ENCODE results near the gene PKD2. TPM values are rescaled to one million over a fixed set of nuclear protein-coding genes. Genes with fewer than 3 reads are reported as not detected.
A peak's percentile ranks its signal among the peaks of the same experiment; 100 is the strongest.

The PKD2 gene
- polyA plus RNA-seq, 1 donor, result 31.2 TPM

GRCh38 chr4:88006956-88007303, 505 bp upstream of the PKD2 start:
- no peaks in the 10 kb centered on the region for H3K36me3 ChIP-seq (ENCODE audit: control insufficient read depth, insufficient read depth, low read length)
- H3K27ac ChIP-seq (ENCODE audit: low read length), result peak overlapping the region; percentile 30
- DNase-seq, result no peak
- peaks cover 10% of the 10 kb centered on the region for H3K4me1 ChIP-seq (ENCODE audit: control insufficient read depth, insufficient read depth, low read length)
- peaks cover 10% of the 10 kb centered on the region for H3K27me3 ChIP-seq (ENCODE audit: control insufficient read depth, insufficient read depth, low read length)
- peak overlapping the region; percentile 45 for H3K4me3 ChIP-seq (ENCODE audit: low read length)
- no peaks in the 10 kb centered on the region for H3K9me3 ChIP-seq (ENCODE audit: control insufficient read depth, low read depth, low read length)
- no CpG with 5 or more reads among the region's 10 CpGs for WGBS (ENCODE audit: insufficient coverage, low lambda C conversion rate)

GRCh38 chr4:88008122-88008742, 797 bp downstream of the PKD2 start:
- peak overlapping the region; percentile 44 for H3K27ac ChIP-seq (ENCODE audit: low read length)
- WGBS (ENCODE audit: insufficient coverage, low lambda C conversion rate), result no CpG with 5 or more reads among the region's 51 CpGs
- DNase-seq, result peak; percentile 12 to 57

GRCh38 chr4:88008743-88009171, 1.3 kb downstream of the PKD2 start:
- Histone ChIP-seq H3K36me3 (ENCODE audit: control insufficient read depth, insufficient read depth, low read length) (no peaks in the 10 kb centered on the region), H3K4me1 (ENCODE audit: control insufficient read depth, insufficient read depth, low read length) (peaks cover 10% of the 10 kb centered on the region), H3K27me3 (ENCODE audit: control insufficient read depth, insufficient read depth, low read length) (peaks cover 10% of the 10 kb centered on the region), H3K9me3 (ENCODE audit: control insufficient read depth, low read depth, low read length) (no peaks in the 10 kb centered on the region), H3K27ac (ENCODE audit: low read length) (no peak overlapping the region), H3K4me3 (ENCODE audit: low read length) (peak overlapping the region; percentile 53)
- WGBS (ENCODE audit: insufficient coverage, low lambda C conversion rate), result 34% methylated on average over 3 of the region's 5 CpGs
- DNase-seq, result no peak

More at GRCh38 chr4:88008122-88008742, 797 bp downstream of the PKD2 start:
- H3K4me1 ChIP-seq (ENCODE audit: control insufficient read depth, insufficient read depth, low read length), result peaks cover 10% of the 10 kb centered on the region
- H3K36me3 ChIP-seq (ENCODE audit: control insufficient read depth, insufficient read depth, low read length), result no peaks in the 10 kb centered on the region
- peak overlapping the region; percentile 53 for H3K4me3 ChIP-seq (ENCODE audit: low read length)
- H3K27me3 ChIP-seq (ENCODE audit: control insufficient read depth, insufficient read depth, low read length), result peaks cover 10% of the 10 kb centered on the region
- H3K9me3 ChIP-seq (ENCODE audit: control insufficient read depth, low read depth, low read length), result no peaks in the 10 kb centered on the region

DNA sequence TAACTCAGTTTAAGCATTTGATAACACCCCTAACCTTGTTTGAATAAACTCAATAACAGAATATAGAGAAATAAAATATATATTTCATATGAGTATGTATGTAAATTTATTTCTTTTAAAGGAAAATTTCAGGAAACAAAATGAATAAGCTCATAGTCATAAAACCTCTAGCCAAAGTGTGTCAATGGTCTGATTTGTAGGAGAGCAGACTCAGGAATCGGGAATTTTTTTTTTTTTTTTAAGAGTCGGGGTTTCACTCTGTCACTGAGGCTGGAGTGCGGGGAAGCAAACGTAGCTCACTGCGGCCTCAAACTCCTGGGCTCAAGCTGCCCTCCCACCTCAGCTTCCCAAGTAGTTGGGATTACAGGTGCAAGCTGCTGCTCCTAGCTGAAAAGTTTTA, 2.4 kb downstream of the PKD2 start:
- no peak overlapping the region for H3K4me3 ChIP-seq (ENCODE audit: low read length)
- no CpG with 5 or more reads among the region's 5 CpGs for WGBS (ENCODE audit: insufficient coverage, low lambda C conversion rate)

GRCh38 chr4:88010966-88011365, 3.5 kb downstream of the PKD2 start:
- H3K4me3 ChIP-seq (ENCODE audit: low read length), result no peak overlapping the region
- no peak for DNase-seq
- WGBS (ENCODE audit: insufficient coverage, low lambda C conversion rate), result 63% methylated on average over 1 of the region's 2 CpGs
- no peak overlapping the region for H3K27ac ChIP-seq (ENCODE audit: low read length)
- peaks cover 5% of the 10 kb centered on the region for H3K27me3 ChIP-seq (ENCODE audit: control insufficient read depth, insufficient read depth, low read length)
- H3K9me3 ChIP-seq (ENCODE audit: control insufficient read depth, low read depth, low read length), result no peaks in the 10 kb centered on the region
- peaks cover 10% of the 10 kb centered on the region for H3K4me1 ChIP-seq (ENCODE audit: control insufficient read depth, insufficient read depth, low read length)
- H3K36me3 ChIP-seq (ENCODE audit: control insufficient read depth, insufficient read depth, low read length), result no peaks in the 10 kb centered on the region

More for the DNA sequence above, 2.4 kb downstream of the PKD2 start:
- DNase-seq, result no peak
- peaks cover 10% of the 10 kb centered on the region for H3K4me1 ChIP-seq (ENCODE audit: control insufficient read depth, insufficient read depth, low read length)
- peaks cover 5% of the 10 kb centered on the region for H3K27me3 ChIP-seq (ENCODE audit: control insufficient read depth, insufficient read depth, low read length)
- H3K9me3 ChIP-seq (ENCODE audit: control insufficient read depth, low read depth, low read length), result no peaks in the 10 kb centered on the region
- no peak overlapping the region for H3K27ac ChIP-seq (ENCODE audit: low read length)
- H3K36me3 ChIP-seq (ENCODE audit: control insufficient read depth, insufficient read depth, low read length), result no peaks in the 10 kb centered on the region

DNA sequence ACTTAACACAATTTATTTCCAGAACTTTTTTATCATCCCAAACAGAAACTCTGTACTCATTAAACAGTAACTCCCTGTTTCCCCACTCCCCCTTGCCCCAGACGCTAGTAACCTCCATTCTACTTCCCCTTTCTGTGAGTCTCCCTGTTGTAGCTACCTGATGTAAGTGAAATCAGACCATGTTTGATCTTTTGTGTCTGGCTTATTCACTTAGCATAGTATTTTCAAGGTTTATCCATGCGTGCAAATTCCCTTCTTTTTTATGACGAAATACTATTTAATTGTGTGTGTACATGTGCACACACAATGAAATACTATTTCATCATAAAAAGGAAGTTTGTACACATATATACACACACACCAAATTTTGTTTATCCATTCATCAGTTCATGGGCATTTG, 5.2 kb downstream of the PKD2 start:
- H3K4me1 ChIP-seq (ENCODE audit: control insufficient read depth, insufficient read depth, low read length), result peaks cover 5% of the 10 kb centered on the region
- no peaks in the 10 kb centered on the region for H3K36me3 ChIP-seq (ENCODE audit: control insufficient read depth, insufficient read depth, low read length)
- DNase-seq, result no peak
- H3K9me3 ChIP-seq (ENCODE audit: control insufficient read depth, low read depth, low read length), result no peaks in the 10 kb centered on the region
- no peaks in the 10 kb centered on the region for H3K27me3 ChIP-seq (ENCODE audit: control insufficient read depth, insufficient read depth, low read length)
- no peak overlapping the region for H3K4me3 ChIP-seq (ENCODE audit: low read length)
- WGBS (ENCODE audit: insufficient coverage, low lambda C conversion rate), result 80% methylated on average over 3 of the region's 3 CpGs
- H3K27ac ChIP-seq (ENCODE audit: low read length), result no peak overlapping the region

DNA sequence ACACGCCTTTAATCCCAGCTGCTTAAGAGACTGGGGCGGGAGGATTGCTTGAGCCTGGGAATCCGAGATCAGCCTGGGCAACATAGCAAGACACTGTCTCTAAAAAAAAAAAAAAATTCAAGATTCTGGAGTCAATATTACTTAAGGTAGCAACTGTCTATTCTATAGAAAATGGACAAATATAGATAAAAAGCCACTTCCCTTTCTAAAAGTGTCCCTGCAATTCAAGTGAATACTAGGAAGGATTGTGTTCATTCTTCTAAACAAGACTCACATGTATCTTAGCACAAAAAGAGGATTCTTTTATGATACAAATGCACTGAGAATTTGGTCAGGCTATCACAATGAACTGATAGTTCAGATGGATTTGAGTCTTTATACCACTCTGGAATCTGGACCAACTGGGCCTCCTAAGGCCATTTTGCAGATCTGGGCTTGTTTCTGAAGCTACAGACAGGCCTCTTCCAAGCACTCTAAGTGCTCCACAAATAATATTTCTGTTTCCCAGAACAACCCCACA, 7.0 kb downstream of the PKD2 start:
- no CpG with 5 or more reads among the region's 3 CpGs for WGBS (ENCODE audit: insufficient coverage, low lambda C conversion rate)
- Histone ChIP-seq H3K9me3 (ENCODE audit: control insufficient read depth, low read depth, low read length) (no peaks in the 10 kb centered on the region), H3K4me3 (ENCODE audit: low read length) (no peak overlapping the region), H3K27me3 (ENCODE audit: control insufficient read depth, insufficient read depth, low read length) (no peaks in the 10 kb centered on the region), H3K4me1 (ENCODE audit: control insufficient read depth, insufficient read depth, low read length) (no peaks in the 10 kb centered on the region), H3K27ac (ENCODE audit: low read length) (no peak overlapping the region), H3K36me3 (ENCODE audit: control insufficient read depth, insufficient read depth, low read length) (no peaks in the 10 kb centered on the region)
- no peak for DNase-seq

DNA sequence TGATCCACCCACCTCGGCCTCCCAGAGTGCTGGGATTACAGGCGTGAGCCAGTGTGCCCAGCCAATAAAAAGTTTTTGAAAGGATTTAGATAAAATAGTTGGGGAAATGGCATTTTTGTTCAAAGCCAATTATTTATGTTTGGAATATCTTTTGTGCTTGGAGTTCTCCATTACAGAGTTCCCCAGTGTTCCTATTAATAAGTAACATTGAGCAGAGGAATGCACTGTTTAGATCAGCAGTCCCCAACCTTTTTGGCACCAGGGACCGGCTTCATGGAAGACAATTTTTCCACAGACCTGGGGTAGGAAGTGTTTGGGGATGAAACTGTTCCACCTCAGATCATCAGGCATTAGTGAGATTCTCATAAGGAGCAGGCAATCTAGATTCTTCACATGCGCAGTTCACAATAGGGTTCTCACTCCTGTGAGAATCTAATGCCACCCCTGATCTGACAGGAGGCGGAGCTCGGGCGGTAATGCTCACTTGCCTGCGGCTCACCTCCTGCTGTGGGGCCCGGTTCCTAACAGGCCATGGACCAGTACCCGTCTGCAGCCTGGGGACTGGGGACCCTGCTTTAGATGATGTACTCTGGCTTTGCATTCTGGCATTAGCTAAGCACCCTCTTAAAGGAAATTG, 8.3 kb downstream of the PKD2 start:
- H3K27ac ChIP-seq (ENCODE audit: low read length), result no peak overlapping the region
- no CpG with 5 or more reads among the region's 10 CpGs for whole genome bisulfite sequencing (ENCODE audit: insufficient coverage, low lambda C conversion rate)
- no peaks in the 10 kb centered on the region for H3K4me1 ChIP-seq (ENCODE audit: control insufficient read depth, insufficient read depth, low read length)
- no peaks in the 10 kb centered on the region for H3K9me3 ChIP-seq (ENCODE audit: control insufficient read depth, low read depth, low read length)
- H3K27me3 ChIP-seq (ENCODE audit: control insufficient read depth, insufficient read depth, low read length), result no peaks in the 10 kb centered on the region
- no peak for DNase-seq
- peaks cover 10% of the 10 kb centered on the region for H3K36me3 ChIP-seq (ENCODE audit: control insufficient read depth, insufficient read depth, low read length)
- H3K4me3 ChIP-seq (ENCODE audit: low read length), result no peak overlapping the region

DNA sequence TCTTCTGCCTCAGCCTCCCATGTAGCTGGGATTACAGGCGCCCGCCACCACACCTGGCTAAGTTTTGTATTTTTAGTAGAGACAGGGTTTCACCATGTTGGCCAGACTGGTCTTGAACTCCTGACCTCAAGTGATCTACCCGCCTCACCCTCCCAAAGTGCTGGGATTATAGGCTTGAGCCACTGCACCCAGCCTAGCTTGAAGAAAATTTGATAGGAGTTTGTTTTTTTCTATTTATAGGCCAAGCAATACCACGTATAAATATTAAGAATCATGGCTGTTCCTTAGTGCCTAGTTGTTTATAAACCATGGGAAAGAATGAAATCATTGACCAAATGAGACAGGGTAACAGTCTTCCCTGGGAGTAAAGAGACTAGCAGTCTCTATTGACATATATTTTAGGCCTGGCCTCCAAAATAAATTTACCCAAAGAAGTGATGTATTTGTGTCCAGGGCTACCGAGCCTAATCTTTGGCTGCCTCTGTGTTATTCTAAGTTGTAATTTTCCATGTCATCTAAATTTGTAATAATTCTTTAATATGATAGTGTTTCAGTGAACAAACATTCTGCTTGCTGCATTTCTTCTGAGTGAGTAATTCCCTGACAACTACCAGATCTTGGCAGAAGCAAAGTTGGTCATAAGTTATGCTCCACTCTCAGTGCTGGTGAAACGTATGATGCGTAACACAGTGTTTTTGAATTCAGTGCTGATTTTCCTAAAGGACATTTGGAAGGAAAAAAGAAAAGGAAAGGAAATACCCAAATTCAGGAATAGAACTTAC, 10.3 kb downstream of the PKD2 start:
- H3K4me1 ChIP-seq (ENCODE audit: control insufficient read depth, insufficient read depth, low read length), result peaks cover 11% of the 10 kb centered on the region
- peak overlapping the region; percentile 20 for H3K27ac ChIP-seq (ENCODE audit: low read length)
- H3K36me3 ChIP-seq (ENCODE audit: control insufficient read depth, insufficient read depth, low read length), result peaks cover 13% of the 10 kb centered on the region
- WGBS (ENCODE audit: insufficient coverage, low lambda C conversion rate), result 69% methylated on average over 2 of the region's 7 CpGs
- H3K27me3 ChIP-seq (ENCODE audit: control insufficient read depth, insufficient read depth, low read length), result no peaks in the 10 kb centered on the region
- H3K9me3 ChIP-seq (ENCODE audit: control insufficient read depth, low read depth, low read length), result no peaks in the 10 kb centered on the region
- peak in 1 of 2 donors; percentile 29 for DNase-seq
- H3K4me3 ChIP-seq (ENCODE audit: low read length), result no peak overlapping the region

DNA sequence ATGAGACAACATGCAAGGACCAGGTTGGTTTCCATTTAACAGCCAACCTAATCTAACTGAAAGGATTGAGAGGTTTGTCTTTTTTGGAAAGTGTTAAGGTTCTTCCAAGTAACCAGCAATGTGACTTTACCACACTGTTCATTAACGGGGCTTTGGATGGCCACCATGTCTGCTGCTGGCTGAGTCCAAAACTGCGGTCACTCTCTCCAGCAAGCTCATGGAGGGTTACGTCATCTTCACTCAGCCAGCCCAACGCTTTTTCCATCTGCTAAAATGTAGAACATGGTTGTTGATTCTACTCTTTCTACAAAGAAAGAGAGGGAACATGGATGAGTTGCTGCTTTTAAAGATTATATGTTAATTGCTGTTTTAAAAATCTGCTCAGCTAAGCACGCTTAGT, 11.0 kb downstream of the PKD2 start:
- DNase-seq, result no peak
- H3K36me3 ChIP-seq (ENCODE audit: control insufficient read depth, insufficient read depth, low read length), result peaks cover 17% of the 10 kb centered on the region
- H3K9me3 ChIP-seq (ENCODE audit: control insufficient read depth, low read depth, low read length), result no peaks in the 10 kb centered on the region
- no peaks in the 10 kb centered on the region for H3K27me3 ChIP-seq (ENCODE audit: control insufficient read depth, insufficient read depth, low read length)
- no peak overlapping the region for H3K4me3 ChIP-seq (ENCODE audit: low read length)
- H3K4me1 ChIP-seq (ENCODE audit: control insufficient read depth, insufficient read depth, low read length), result peaks cover 17% of the 10 kb centered on the region
- H3K27ac ChIP-seq (ENCODE audit: low read length), result peak overlapping the region; percentile 20
- 91% methylated on average over 4 of the region's 5 CpGs for WGBS (ENCODE audit: insufficient coverage, low lambda C conversion rate)
